Sigmoid colon (tissue), 4 donors: ENCODE data around the gene PTTG1IP2.

Experiments used
- CTCF ChIP-seq, 4 experiments: fragments of 450-650 bp in 3 of 4; fragments of 200-600 bp in 1 of 4; IDR thresholded peaks; one replicate each; pipeline ENCODE4 v1.5.1; 2016 to 2019; ENCODE audit warnings: antibody characterized with exemption in 4 of 4, mild to moderate bottlenecking in 3 of 4, moderate library complexity in 2 of 4
- EP300 ChIP-seq, 4 donors: sonication (generic); formaldehyde crosslinking; IDR thresholded peaks; one replicate each; pipeline ENCODE4 v1.6.1; 2017; ENCODE audit warnings: antibody characterized with exemption in 4 of 4
- POLR2A ChIP-seq, 2 donors: fragments of 450-650 bp; IDR thresholded peaks; one replicate each; pipeline ENCODE4 v1.6.1; 2016; ENCODE audit warnings: antibody characterized with exemption in 2 of 2, mild to moderate bottlenecking in 2 of 2, moderate library complexity in 2 of 2
- POLR2AphosphoS5 ChIP-seq, 4 donors: sonication (generic); formaldehyde crosslinking; IDR thresholded peaks; one replicate each; pipeline ENCODE4 v1.6.1; 2017; ENCODE audit warnings: antibody characterized with exemption in 4 of 4

GRCh38 chr7:90424720-90425119, 44.7 kb upstream of the PTTG1IP2 start:
- TF ChIP-seq CTCF (IDR thresholded peaks at IDR 0.05) (no peak), POLR2A (IDR thresholded peaks at IDR 0.05) (no peak), EP300 (IDR thresholded peaks at IDR 0.05) (no peak), POLR2AphosphoS5 (IDR thresholded peaks at IDR 0.05) (no peak)
